ENCODE data around the gene ABCB1. TPM values are rescaled to one million over a fixed set of nuclear protein-coding genes. Genes with fewer than 3 reads are reported as not detected.

The ABCB1 gene
- total and polyA plus RNA-seq, 10 of the 15 experiments (the other 5 are each of a cell fraction or from before 2014, with no cell fraction given), result 0.40 to 13.9 (median 1.9) TPM

- H3K27ac ChIP-seq (ENCODE audit: control insufficient read depth, insufficient read depth), result no peak overlapping the region
- H3K27me3 ChIP-seq (replicated peaks in 1 of 2; ENCODE audit: control insufficient read depth in 2 of 2, insufficient read depth in 2 of 2, low read length in 1 of 2), result no peaks in the 10 kb centered on the region
- ATAC-seq (no peak), FAIRE-seq (no peak), DNase-seq (ENCODE audit: low read depth, low spot score) (no peak)
- in situ Hi-C loops (cut with MboI) (no loop called here), intact Hi-C loops (cut with micrococcal nuclease; ENCODE audit: unreplicated experiment) (no loop called here)
- H3K79me2 ChIP-seq (ENCODE audit: control insufficient read depth, insufficient read depth, low read length), result no peaks in the 10 kb centered on the region
- TF ChIP-seq RFX5 (IDR thresholded peaks at IDR 0.05; ENCODE audit: low read depth, low read length) (no peak), ZNF217 (IDR thresholded peaks at IDR 0.05) (no peak), E4F1 (IDR thresholded peaks at IDR 0.05; ENCODE audit: borderline replicate concordance, partially characterized antibody) (no peak), RBBP5 (conservative IDR thresholded peaks at IDR 0.05) (no peak), SIN3A (IDR thresholded peaks at IDR 0.05; ENCODE audit: low read depth, low read length) (no peak), ZZZ3 (IDR thresholded peaks at IDR 0.05; ENCODE audit: control insufficient read depth, insufficient read length, low read depth) (peak; percentile 3), RCOR1 (conservative IDR thresholded peaks at IDR 0.05; ENCODE audit: low read depth, low read length) (no peak), HCFC1 (IDR thresholded peaks at IDR 0.05; ENCODE audit: low read length) (no peak)
- H3K4me3 ChIP-seq, result no peak overlapping the region
- WGBS (ENCODE audit: insufficient coverage, insufficient replicate concordance, low lambda C conversion rate, missing lambda C conversion rate), result 11% methylated on average over 1 of the region's 1 CpG
- SMC1A ChIA-PET (ENCODE audit: uncharacterized antibody, unreplicated experiment), result interaction anchor here (2.0 to 6.0 kb wide), 3 partner anchors 10 to 21 kb away, joined by 7 to 52 read pairs (median 10); partner anchors contain the start of gene ABCB1
- POLR2A ChIA-PET, result no interaction called here
- no peaks in the 10 kb centered on the region for H3K4me1 ChIP-seq (ENCODE audit: control insufficient read depth, insufficient read depth, low read length)
- RAD21 ChIA-PET (ENCODE audit: unreplicated experiment), result interaction anchor here (1.2 kb wide), 1 partner anchor 9 kb away, joined by 4 read pairs; no protein-coding TSS in a partner anchor
- H3K9me3 ChIP-seq (replicated peaks; ENCODE audit: control insufficient read depth, insufficient read depth, low read length), result no peaks in the 10 kb centered on the region
- BruUV-seq (replicated peaks), result no TSS peak
- CTCF ChIA-PET, result interaction anchor here (2.5 kb wide), 1 partner anchor 11 kb away, joined by 10 read pairs; the partner anchor contains the start of gene ABCB1
- H3K4me2 ChIP-seq (ENCODE audit: control insufficient read depth, insufficient read depth), result no peak overlapping the region
- H3K9ac ChIP-seq (ENCODE audit: control insufficient read depth, insufficient read depth, low read length), result no peak overlapping the region
- H3K36me3 ChIP-seq (ENCODE audit: control insufficient read depth in 2 of 2, insufficient read depth in 2 of 2, low read length in 1 of 2), result no peaks in the 10 kb centered on the region
- H4K20me1 ChIP-seq (ENCODE audit: control insufficient read depth, insufficient read depth), result no peaks in the 10 kb centered on the region
- no peak overlapping the region for H2AFZ ChIP-seq (ENCODE audit: control insufficient read depth, low read depth, low read length)
These were observed 11.1 kb downstream of the ABCB1 start for GRCh38 chr7:87589631-87590030.

All from GM12878 (cell line).